ENCODE data around the gene NPY. TPM values are rescaled to one million over a fixed set of nuclear protein-coding genes. Genes with fewer than 3 reads are reported as not detected.

NPY gene
- total and polyA plus RNA-seq, 4 experiments from 2014 or later: not detected

DNA sequence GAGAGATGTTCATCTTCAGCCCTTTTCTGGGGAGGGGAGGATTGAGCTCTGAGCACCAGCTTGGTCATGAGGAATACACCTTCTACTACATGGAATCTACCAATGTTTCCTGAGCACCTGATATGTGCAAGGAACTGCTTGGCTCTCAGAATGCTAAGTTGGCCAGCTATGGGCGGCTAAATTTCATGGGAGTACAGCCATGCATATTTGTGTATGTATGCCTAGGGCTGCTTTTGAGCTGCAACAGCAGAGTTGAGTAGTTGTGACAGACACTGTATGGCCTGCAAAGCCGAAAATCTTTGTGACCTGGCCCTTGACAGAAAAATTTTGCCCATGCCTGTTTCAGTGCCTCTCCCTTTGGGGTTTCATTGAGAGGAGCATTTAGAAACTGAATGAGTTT lies 44.9 kb downstream of the NPY start:
- ChIA-PET POLR2A (ENCODE audit: partially characterized antibody) (no interaction called here), CTCF (ENCODE audit: partially characterized antibody) (interaction anchor here (0.6 kb wide), 1 partner anchor 32 kb away, joined by 3 read pairs; no protein-coding TSS in a partner anchor)
- no peak overlapping the region for H3K4me3 Mint-ChIP-seq
- H3K27me3 ChIP-seq (ENCODE audit: insufficient read depth, low read length): no peaks in the 10 kb centered on the region
- peaks cover 0 to 5% (median 0%) of the 10 kb centered on the region in 8 donors for H3K9me3 Mint-ChIP-seq
- no peak overlapping the region for H3K4me3 ChIP-seq (ENCODE audit: low read length in 2 of 2)
- no peaks in the 10 kb centered on the region for H3K36me3 Mint-ChIP-seq
- H3K4me1 Mint-ChIP-seq: no peaks in the 10 kb centered on the region
- no peak for DNase-seq
- peaks cover 2 to 4% of the 10 kb centered on the region in 2 donors for H3K27me3 Mint-ChIP-seq
- intact Hi-C loops (cut with micrococcal nuclease): no loop called here
- H3K27ac Mint-ChIP-seq: no peak overlapping the region
- H3K4me1 ChIP-seq (ENCODE audit: insufficient read depth, low read length): no peaks in the 10 kb centered on the region
- no peaks in the 10 kb centered on the region for H3K36me3 ChIP-seq (ENCODE audit: insufficient read depth, low read length)
- H3K27ac ChIP-seq (ENCODE audit: low read depth, low read length): no peak overlapping the region
- H3K9me3 ChIP-seq (ENCODE audit: control insufficient read depth in 1 of 2, low read length in 2 of 2): no peaks in the 10 kb centered on the region

DNA sequence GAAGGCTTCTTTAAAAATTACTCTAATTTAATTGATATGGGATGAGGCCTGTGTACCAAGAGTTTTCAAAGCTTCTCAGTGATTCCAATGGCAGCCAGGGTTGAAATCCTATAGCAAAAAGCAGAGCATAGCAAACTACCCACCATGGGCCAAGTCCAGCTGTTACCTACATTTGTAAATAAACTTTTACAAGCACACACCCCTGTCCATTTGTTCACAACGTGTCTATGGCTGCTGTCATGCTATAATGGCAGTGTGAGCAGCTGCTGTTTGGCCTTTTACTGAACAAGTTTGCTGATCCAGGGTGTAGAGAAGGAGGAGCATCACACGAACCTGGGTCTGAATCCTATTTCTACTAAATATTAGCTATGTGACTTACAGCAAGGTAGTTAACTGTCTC lies 50.0 kb downstream of the NPY start:
- ChIA-PET CTCF (ENCODE audit: partially characterized antibody) (no interaction called here), POLR2A (ENCODE audit: partially characterized antibody) (no interaction called here)
- no peaks in the 10 kb centered on the region for H3K36me3 ChIP-seq (ENCODE audit: insufficient read depth, low read length)
- intact Hi-C loops (cut with micrococcal nuclease): no loop called here
- H3K4me3 Mint-ChIP-seq: no peak overlapping the region
- H3K27me3 Mint-ChIP-seq: peaks cover 9 to 11% of the 10 kb centered on the region in 2 donors
- H3K36me3 Mint-ChIP-seq: no peaks in the 10 kb centered on the region
- no peak overlapping the region for H3K27ac Mint-ChIP-seq
- no peaks in the 10 kb centered on the region for H3K4me1 Mint-ChIP-seq
- H3K27me3 ChIP-seq (ENCODE audit: insufficient read depth, low read length): no peaks in the 10 kb centered on the region
- H3K4me3 ChIP-seq (ENCODE audit: low read length in 2 of 2): no peak overlapping the region
- no peak for DNase-seq
- no peaks in the 10 kb centered on the region for H3K9me3 ChIP-seq (ENCODE audit: control insufficient read depth in 1 of 2, low read length in 2 of 2)
- no peak overlapping the region for H3K27ac ChIP-seq (ENCODE audit: low read depth, low read length)
- H3K4me1 ChIP-seq (ENCODE audit: insufficient read depth, low read length): no peaks in the 10 kb centered on the region
- peaks cover 0 to 5% (median 0%) of the 10 kb centered on the region in 8 donors for H3K9me3 Mint-ChIP-seq

DNA sequence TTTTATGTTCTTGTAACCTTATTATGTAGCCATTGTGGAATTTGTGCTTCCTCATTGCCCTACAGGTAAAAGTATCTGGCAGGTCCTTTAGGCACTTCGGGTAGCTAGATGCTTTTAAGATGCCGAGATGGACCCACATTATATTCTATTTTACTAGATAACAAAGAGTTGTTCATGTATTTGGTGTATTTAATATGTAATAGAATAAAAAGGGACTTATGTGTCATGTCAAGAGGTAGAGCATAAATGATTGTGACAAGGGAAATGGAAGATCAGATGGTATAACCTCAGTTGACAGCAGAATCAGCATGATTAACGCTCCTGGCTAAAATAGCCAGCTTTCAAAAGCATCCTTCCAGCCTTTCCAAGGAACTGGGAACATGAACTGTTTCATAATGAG lies 50.6 kb downstream of the NPY start:
- peaks cover 9 to 11% of the 10 kb centered on the region in 2 donors for H3K27me3 Mint-ChIP-seq
- Histone ChIP-seq H3K27me3 (ENCODE audit: insufficient read depth, low read length) (no peaks in the 10 kb centered on the region), H3K36me3 (ENCODE audit: insufficient read depth, low read length) (no peaks in the 10 kb centered on the region), H3K4me1 (ENCODE audit: insufficient read depth, low read length) (no peaks in the 10 kb centered on the region), H3K4me3 (ENCODE audit: low read length in 2 of 2) (no peak overlapping the region), H3K27ac (ENCODE audit: low read depth, low read length) (no peak overlapping the region), H3K9me3 (ENCODE audit: control insufficient read depth in 1 of 2, low read length in 2 of 2) (no peaks in the 10 kb centered on the region)
- peaks cover 0 to 5% (median 0%) of the 10 kb centered on the region in 8 donors for H3K9me3 Mint-ChIP-seq
- intact Hi-C loops (cut with micrococcal nuclease): no loop called here
- no peaks in the 10 kb centered on the region for H3K4me1 Mint-ChIP-seq
- no peaks in the 10 kb centered on the region for H3K36me3 Mint-ChIP-seq
- ChIA-PET CTCF (ENCODE audit: partially characterized antibody) (no interaction called here), POLR2A (ENCODE audit: partially characterized antibody) (no interaction called here)
- no peak overlapping the region for H3K4me3 Mint-ChIP-seq
- no peak for DNase-seq
- H3K27ac Mint-ChIP-seq: no peak overlapping the region

DNA sequence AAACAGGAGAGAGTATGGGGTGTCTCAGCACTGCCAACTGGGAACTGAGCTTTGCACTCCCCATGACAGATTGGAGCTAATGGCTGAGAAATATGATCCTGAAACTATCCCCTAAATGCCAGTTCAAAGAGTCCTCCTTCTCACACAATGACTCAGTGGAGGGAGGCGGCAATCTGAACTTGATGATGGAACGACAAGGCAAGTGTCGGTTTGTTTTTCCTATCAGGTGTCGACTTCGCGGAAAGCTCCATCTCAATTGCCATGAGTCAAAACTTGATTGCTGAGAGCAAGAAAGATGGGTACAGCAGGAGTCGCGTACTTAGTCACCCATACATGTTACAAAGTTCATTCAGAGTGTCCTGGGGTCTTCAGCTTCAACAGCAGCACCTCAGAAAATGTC lies 52.5 kb downstream of the NPY start:
- Mint-ChIP-seq H3K9me3 (peaks cover 0 to 5% (median 0%) of the 10 kb centered on the region in 8 donors), H3K4me3 (no peak overlapping the region), H3K27ac (no peak overlapping the region), H3K27me3 (peaks cover 9 to 11% of the 10 kb centered on the region in 2 donors), H3K36me3 (no peaks in the 10 kb centered on the region), H3K4me1 (no peaks in the 10 kb centered on the region)
- ChIA-PET CTCF (ENCODE audit: partially characterized antibody) (no interaction called here), POLR2A (ENCODE audit: partially characterized antibody) (no interaction called here)
- Histone ChIP-seq H3K9me3 (ENCODE audit: control insufficient read depth in 1 of 2, low read length in 2 of 2) (no peaks in the 10 kb centered on the region), H3K27me3 (ENCODE audit: insufficient read depth, low read length) (no peaks in the 10 kb centered on the region), H3K4me1 (ENCODE audit: insufficient read depth, low read length) (no peaks in the 10 kb centered on the region), H3K4me3 (ENCODE audit: low read length in 2 of 2) (no peak overlapping the region), H3K36me3 (ENCODE audit: insufficient read depth, low read length) (no peaks in the 10 kb centered on the region), H3K27ac (ENCODE audit: low read depth, low read length) (no peak overlapping the region)
- DNase-seq: no peak
- intact Hi-C loops (cut with micrococcal nuclease): no loop called here

DNA sequence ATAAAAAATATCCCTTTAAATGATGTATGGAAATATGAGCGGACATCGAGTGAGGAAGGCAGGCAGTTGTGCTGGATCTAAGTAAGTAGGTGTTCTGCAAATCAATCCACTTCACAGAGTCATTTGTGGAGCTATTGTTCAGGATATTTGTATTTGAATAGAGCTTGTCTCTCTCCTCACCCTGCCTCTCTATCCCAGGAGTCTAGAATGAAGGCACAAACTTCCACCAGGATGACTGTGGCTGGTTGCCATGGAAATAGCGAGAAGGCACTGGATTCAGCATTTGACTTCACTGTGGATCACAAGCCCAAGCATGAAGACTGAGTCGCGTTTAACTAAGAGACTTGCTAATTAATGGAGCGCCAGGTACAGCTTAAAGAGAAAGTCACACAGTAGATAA lies 53.2 kb downstream of the NPY start:
- Mint-ChIP-seq H3K4me1 (no peaks in the 10 kb centered on the region), H3K27me3 (peaks cover 9 to 11% of the 10 kb centered on the region in 2 donors), H3K36me3 (no peaks in the 10 kb centered on the region), H3K9me3 (peaks cover 0 to 5% (median 0%) of the 10 kb centered on the region in 8 donors), H3K27ac (no peak overlapping the region), H3K4me3 (no peak overlapping the region)
- intact Hi-C loops (cut with micrococcal nuclease): no loop called here
- no peaks in the 10 kb centered on the region for H3K4me1 ChIP-seq (ENCODE audit: insufficient read depth, low read length)
- DNase-seq: no peak
- ChIA-PET POLR2A (ENCODE audit: partially characterized antibody) (no interaction called here), CTCF (ENCODE audit: partially characterized antibody) (no interaction called here)
- H3K27ac ChIP-seq (ENCODE audit: low read depth, low read length): no peak overlapping the region
- H3K9me3 ChIP-seq (ENCODE audit: control insufficient read depth in 1 of 2, low read length in 2 of 2): no peaks in the 10 kb centered on the region
- no peaks in the 10 kb centered on the region for H3K36me3 ChIP-seq (ENCODE audit: insufficient read depth, low read length)
- no peaks in the 10 kb centered on the region for H3K27me3 ChIP-seq (ENCODE audit: insufficient read depth, low read length)
- H3K4me3 ChIP-seq (ENCODE audit: low read length in 2 of 2): no peak overlapping the region

DNA sequence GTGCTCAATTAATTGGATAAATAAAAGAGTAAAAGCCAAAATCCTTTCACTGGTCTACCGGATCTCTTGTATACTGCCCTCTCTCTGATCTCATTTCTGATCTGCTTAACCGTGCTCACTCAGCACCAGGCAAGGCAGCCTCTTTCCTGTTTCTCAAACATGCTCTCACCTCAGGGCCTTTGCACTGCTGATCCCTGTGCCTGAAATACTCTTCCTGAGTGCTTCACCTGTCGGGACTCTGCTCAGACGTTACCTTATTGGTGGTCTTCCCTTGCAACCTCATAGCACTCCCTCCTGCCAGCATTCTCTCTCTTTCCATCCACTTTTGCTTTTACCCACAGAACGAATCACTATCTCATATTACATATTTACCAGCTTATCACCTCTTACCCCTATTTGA lies 55.6 kb downstream of the NPY start:
- H3K4me3 ChIP-seq (ENCODE audit: low read length in 2 of 2): no peak overlapping the region
- ChIA-PET POLR2A (ENCODE audit: partially characterized antibody) (no interaction called here), CTCF (ENCODE audit: partially characterized antibody) (no interaction called here)
- no peaks in the 10 kb centered on the region for H3K36me3 ChIP-seq (ENCODE audit: insufficient read depth, low read length)
- H3K27me3 Mint-ChIP-seq: peaks cover 5 to 9% of the 10 kb centered on the region in 2 donors
- H3K27ac Mint-ChIP-seq: no peak overlapping the region
- no peak overlapping the region for H3K4me3 Mint-ChIP-seq
- H3K36me3 Mint-ChIP-seq: no peaks in the 10 kb centered on the region
- no peaks in the 10 kb centered on the region for H3K27me3 ChIP-seq (ENCODE audit: insufficient read depth, low read length)
- no peaks in the 10 kb centered on the region for H3K9me3 ChIP-seq (ENCODE audit: control insufficient read depth in 1 of 2, low read length in 2 of 2)
- intact Hi-C loops (cut with micrococcal nuclease): no loop called here
- peaks cover 0 to 1% (median 0%) of the 10 kb centered on the region in 8 donors for H3K9me3 Mint-ChIP-seq
- no peaks in the 10 kb centered on the region for H3K4me1 Mint-ChIP-seq
- H3K27ac ChIP-seq (ENCODE audit: low read depth, low read length): no peak overlapping the region
- no peak for DNase-seq
- H3K4me1 ChIP-seq (ENCODE audit: insufficient read depth, low read length): no peaks in the 10 kb centered on the region

DNA sequence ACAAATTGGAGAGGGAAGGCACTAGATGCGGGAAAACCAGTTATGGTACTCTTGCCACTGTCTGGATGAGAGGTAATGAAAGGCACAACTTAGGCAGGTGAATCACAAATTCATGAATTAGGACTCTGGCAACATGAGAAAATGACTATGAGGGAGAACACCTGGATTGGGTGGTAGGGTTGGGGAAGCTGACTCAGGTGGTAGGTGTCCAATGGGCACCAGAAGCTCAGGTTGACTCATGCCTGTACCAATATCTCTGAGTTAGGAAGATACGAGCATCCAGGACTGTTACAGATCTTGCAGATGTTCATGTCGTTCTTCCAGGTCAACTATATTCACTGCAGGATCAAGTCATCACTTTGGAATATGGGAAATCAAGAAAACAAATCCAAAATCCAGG lies 56.7 kb downstream of the NPY start:
- H3K27ac ChIP-seq (ENCODE audit: low read depth, low read length): no peak overlapping the region
- Mint-ChIP-seq H3K27me3 (peaks cover 4 to 8% of the 10 kb centered on the region in 2 donors), H3K4me1 (no peaks in the 10 kb centered on the region), H3K9me3 (peaks cover 0 to 1% (median 0%) of the 10 kb centered on the region in 8 donors), H3K27ac (no peak overlapping the region), H3K4me3 (no peak overlapping the region), H3K36me3 (no peaks in the 10 kb centered on the region)
- no peaks in the 10 kb centered on the region for H3K36me3 ChIP-seq (ENCODE audit: insufficient read depth, low read length)
- H3K4me1 ChIP-seq (ENCODE audit: insufficient read depth, low read length): no peaks in the 10 kb centered on the region
- ChIA-PET CTCF (ENCODE audit: partially characterized antibody) (no interaction called here), POLR2A (ENCODE audit: partially characterized antibody) (no interaction called here)
- no peak for DNase-seq
- no peaks in the 10 kb centered on the region for H3K27me3 ChIP-seq (ENCODE audit: insufficient read depth, low read length)
- H3K4me3 ChIP-seq (ENCODE audit: low read length in 2 of 2): no peak overlapping the region
- H3K9me3 ChIP-seq (ENCODE audit: control insufficient read depth in 1 of 2, low read length in 2 of 2): no peaks in the 10 kb centered on the region
- intact Hi-C loops (cut with micrococcal nuclease): no loop called here

Data from CD4-positive, alpha-beta memory T cell (primary cell).